Epithelial cell of proximal tubule (primary cell): ENCODE data around the gene ETV6. TPM values are rescaled to one million over a fixed set of nuclear protein-coding genes. Genes with fewer than 3 reads are reported as not detected.

Source experiments
- DNase-seq: peaks from one replicate; pipeline ENCODE4 v3.0.0-alpha.2; 2011; ENCODE audit warnings: low read depth
- H3K4me3 ChIP-seq: 2 replicates; pipeline ENCODE4 v1.5.1; 2011; ENCODE audit warnings: low read depth, mild to moderate bottlenecking, low read length
- total RNA-seq: library from RNA; depleted of rRNA; stranded (reverse); fragments of >200 nt; gene quantifications from 2 replicates; pipeline ENCODE4 v1.2.3, GENCODE V29; 2015
- TF ChIP-seq, protein P1 (sequence below): conservative IDR thresholded peaks from 2 replicates; pipeline ENCODE4 v1.5.1; 2012; ENCODE audit warnings: low read depth, mild to moderate bottlenecking, low read length

Gene ETV6
- total RNA-seq, 1 donor from 2014 or later = 12.9 TPM

DNA sequence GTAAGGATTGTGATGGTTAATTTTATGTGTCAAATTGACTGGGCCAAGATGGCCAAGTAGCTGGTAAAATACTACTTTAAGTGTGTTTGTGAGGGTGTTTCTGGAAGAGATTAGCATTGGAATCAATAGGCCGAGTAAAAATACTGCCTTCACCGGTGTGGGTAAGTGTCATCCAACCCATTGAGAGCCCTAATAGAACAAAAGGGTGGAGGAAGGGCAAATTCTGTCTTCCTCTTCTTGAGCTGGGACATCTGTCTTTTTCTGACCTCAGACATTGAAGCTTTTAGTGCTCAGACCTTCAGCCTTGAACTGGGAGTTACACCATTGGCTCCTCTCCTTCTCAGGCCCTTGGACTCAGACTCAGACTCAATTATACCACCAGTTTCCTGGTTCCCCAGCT, 8.0 kb upstream of the ETV6 start:
- no peak for DNase-seq
- TF ChIP-seq, protein P1, sequence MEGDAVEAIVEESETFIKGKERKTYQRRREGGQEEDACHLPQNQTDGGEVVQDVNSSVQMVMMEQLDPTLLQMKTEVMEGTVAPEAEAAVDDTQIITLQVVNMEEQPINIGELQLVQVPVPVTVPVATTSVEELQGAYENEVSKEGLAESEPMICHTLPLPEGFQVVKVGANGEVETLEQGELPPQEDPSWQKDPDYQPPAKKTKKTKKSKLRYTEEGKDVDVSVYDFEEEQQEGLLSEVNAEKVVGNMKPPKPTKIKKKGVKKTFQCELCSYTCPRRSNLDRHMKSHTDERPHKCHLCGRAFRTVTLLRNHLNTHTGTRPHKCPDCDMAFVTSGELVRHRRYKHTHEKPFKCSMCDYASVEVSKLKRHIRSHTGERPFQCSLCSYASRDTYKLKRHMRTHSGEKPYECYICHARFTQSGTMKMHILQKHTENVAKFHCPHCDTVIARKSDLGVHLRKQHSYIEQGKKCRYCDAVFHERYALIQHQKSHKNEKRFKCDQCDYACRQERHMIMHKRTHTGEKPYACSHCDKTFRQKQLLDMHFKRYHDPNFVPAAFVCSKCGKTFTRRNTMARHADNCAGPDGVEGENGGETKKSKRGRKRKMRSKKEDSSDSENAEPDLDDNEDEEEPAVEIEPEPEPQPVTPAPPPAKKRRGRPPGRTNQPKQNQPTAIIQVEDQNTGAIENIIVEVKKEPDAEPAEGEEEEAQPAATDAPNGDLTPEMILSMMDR = no peak

DNA sequence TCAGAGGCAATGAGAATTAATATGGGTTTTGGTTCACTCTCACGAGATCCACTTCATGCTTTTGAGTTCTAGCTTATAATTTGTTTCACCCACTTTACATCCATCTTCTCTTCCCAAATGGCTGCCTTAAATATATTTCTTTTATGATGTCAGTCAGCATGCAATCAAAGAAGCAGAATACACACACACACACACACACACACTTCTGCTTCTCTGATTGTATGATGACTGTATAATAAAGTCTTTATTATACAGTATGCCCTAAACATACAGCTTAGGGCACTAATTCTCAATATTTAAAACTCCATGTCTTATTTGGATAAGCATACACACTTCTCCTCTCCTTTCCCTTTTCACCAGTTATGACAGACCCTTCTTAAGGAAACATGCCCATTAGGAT, 6.7 kb upstream of the ETV6 start:
- no peak overlapping the region for H3K4me3 ChIP-seq
- DNase-seq = no peak
- TF ChIP-seq, protein P1 = no peak

More for the DNA sequence above, 8.0 kb upstream of the ETV6 start:
- no peak overlapping the region for H3K4me3 ChIP-seq

DNA sequence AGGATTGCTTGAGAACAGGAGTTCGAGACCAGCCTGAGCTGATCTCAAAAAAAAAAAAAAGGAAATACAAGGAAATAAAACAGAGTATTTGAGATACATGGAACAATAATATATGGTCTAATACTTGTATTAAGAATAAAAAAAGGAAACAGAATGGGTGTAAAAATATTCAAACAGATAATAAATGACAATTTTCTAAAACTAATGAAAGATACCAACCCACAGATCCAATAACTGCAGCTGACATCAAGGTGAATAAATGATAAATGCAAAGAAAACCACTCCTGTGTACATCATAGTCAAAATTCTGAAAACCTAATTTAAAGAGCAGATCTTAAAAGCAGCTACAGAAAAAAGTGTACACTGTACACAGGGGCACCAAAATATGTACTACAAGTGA, 4.1 kb upstream of the ETV6 start:
- TF ChIP-seq, protein P1 = no peak
- no peak overlapping the region for H3K4me3 ChIP-seq
- DNase-seq = no peak

DNA sequence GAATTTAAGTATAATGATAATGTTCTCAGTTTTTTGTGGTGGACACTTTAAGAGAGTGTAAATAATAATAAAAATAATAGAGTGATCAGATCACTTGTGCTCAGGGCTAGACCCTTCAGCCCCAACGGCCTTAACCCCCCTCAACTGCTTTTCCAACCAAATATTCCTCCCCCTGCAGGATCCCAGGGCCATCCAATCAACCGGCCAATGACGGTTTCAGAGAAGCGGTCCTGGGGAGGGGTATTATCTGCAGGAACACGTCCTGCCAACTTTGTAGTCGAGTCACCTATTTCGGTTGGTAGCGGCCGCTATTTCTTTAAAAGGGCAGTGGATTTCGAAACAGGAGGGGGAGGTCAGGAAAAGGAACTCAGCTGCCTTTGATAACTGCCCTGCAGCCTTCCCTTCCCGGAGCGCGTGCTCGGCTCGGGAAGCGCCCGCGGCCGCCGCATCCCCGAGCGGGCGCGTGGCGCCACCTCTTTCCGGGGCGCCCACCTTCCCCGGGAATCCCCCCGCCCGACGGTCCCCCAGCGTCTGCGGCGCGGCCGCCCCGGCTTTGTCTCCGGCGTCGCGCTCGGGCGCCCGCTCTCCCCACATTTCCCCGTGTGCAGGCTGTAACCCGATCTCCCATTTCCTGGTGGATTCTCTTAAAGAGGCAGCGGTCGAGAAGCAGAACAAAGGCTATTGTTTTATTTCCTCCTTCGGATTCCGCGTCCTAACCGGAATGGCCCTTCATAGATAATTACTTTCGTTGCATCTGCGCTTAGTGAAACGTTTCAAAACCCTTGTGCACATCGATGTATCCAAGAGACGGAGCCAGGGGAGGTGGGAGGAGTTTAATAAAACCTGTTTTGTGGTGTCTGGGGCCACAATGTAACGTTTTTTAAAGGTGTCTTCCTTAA, 711 bp upstream of the ETV6 start:
- peak; percentile 64 for DNase-seq
- peak overlapping the region; percentile 92 for H3K4me3 ChIP-seq
- TF ChIP-seq, protein P1 = no peak

DNA sequence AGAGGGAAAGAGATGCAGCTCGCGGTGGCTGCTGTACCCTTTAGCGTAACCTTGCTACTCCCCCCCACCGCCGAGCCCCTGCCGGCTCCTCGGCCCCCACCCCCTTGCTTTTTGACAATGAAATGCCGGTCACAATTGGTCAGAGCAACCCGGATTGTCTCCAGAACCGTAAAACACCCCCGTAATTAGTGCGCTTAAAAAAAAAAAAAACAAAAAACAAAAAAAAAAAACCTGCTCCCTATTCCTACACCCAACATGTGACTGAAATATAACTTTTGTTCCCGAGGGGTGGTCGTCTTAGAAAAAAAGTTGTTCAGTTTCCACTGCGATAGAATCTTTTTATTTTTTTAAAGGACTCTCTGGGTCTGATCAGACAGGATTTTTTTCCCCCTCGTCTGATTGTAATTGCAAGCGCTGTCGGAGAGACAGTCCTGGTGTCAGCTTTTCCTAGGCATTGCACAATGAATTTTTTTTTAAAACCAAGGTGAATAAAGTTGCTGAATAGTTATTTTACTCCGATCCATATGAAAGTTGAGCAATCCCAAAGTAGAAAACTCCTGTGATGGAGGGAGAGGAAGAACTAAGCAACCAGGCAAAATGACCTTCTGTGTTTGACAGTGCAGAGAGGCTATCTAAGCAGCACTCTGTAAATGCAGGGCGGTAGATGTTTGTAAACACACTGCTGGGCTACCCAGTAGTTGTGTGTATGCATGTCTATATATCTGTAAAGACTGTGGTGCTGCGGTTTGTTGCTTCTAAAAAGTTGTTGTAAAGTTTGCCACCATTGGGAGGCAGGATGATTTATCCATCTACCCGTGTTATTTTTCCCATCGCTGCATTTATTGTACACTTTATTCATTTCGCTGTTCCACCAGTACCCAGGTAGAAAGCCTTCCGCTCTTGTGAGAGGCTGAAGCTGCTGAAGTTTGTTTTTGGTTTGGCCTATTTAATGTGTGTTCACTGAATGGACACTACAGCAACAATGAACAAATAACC, 1.1 kb downstream of the ETV6 start:
- DNase-seq = no peak
- peak overlapping the region; percentile 92 for H3K4me3 ChIP-seq
- TF ChIP-seq, protein P1 = peak; percentile 5

DNA sequence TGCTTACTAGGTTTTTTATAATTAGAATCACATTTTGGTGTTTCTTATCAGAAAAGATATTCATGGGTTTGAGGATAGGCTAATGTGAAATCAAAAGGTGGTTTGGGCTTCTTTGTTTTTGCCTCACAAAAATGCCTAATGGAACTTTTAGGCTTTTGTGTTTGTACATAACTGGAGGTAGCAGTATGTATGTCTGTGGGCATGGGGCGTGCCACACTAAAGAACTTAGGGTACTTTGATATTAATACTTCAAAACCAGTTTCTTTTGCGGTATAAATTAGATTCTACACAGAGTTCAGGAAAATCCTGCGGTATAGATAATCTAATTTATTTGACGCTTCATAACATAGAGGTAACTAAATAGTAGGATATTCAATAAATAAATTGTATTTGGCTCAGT, 1.9 kb downstream of the ETV6 start:
- no peak for DNase-seq
- TF ChIP-seq, protein P1 = no peak
- H3K4me3 ChIP-seq = peak overlapping the region; percentile 92
